GM19438 (cell line): ENCODE data around the gene ALOX15.
"Not testable (repeated sequence)": the region's sequence is repeated elsewhere in the genome, so short reads cannot be mapped to it uniquely, and the experiment has no call there.

Source experiments
- ATAC-seq: cut with Tn5 transposase; IDR thresholded peaks from one replicate; pipeline ENCODE4 v1.9.1; 2021; ENCODE audit warnings: low read depth; ENCODE audit not compliant: unreplicated experiment

The ALOX15 gene

DNA sequence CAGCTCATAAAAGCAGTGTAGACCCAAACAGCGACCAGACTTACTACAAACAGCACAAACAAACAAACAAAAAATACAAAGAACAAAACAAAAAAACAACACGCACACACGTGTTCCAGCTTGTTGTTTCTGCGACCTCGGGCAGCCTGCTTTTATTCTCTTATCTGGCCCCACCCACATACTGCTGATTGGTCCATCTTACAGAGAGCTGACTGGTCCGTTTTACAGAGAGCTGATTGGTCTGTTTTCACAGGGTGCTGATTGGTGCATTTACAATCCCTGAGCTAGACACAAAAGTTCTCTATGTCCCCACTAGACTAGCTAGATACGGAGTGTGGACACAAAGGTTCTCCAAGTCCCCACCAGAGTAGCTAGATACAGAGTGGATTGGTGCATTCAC lies 14.5 kb upstream of the ALOX15 start:
- ATAC-seq, result not testable (repeated sequence)

DNA sequence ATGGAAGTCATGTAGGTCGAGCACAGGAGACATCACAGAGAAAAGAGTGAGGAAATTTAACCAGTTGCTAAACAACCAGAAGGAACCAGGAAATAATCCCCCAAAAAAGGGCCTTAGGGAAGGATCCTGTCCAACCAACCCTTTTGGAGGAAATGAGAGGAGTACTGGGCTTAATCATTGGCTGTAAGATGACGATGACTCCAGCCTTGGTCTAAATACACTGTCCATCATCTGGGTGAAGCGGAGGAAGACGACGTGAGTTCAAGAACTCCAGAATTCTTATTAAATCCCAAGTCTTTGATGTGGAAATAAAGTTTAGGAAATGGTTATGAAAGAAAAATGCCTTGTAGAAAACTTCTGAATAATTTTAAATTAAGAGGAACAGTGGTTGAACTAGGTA lies 11.5 kb upstream of the ALOX15 start:
- ATAC-seq, result no peak

DNA sequence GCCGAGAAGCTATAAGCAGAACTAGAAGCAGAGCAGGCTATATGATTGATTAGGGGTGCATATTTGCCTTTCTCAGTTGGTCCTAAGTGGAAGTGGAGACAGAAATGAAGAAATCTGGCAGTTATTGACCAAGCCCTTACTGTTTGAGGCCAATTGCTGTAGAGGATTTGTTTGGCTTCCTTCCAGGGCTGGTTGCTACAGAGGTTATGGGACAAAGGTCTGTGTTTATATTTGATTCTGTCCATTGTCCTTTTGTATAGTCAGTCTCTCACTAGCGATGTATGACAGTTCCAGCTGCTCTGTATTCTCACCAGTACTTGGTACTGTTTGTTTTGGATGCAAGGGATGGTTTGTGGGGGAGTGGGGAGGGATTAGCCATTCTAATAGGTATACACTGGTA lies 7.3 kb upstream of the ALOX15 start:
- ATAC-seq, result no peak

DNA sequence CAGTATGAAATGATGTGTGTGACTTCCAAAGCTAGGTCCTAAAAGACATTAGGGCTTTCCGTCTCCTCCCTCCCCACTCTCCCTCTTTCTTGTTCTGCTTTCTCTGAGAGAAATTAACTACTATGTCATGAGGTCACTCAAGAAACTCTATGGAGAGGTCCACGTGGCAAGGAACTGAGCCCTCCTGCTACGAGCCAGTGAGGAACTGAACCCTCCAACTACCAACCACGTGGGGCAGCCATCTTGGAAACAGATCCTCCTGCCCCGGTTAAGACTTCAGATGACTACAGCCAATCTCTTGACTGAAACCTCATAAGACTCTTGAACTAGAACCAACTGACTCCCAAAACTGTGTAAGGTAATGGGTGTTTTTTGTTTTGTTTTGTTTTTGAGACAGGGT lies 4.2 kb upstream of the ALOX15 start:
- no peak for ATAC-seq

DNA sequence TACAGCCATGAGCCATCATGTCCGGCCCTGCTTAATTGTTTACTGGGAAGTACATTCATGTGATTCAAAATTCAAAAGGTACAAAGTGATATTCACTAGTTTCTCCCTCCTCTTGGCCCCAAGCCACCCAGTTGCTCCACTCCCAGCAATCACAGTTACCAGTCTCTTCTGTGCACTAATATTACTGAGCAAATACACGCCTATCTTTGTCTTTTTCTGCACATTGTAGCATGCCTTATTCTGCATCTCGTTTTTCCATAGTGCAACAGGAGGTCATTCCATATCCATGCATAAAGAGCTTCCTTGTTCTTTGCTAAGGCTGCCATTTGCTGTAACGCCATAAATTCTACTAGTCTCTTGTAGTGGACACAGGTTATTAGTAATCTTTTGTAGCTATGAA lies 2.2 kb upstream of the ALOX15 start:
- no peak for ATAC-seq

DNA sequence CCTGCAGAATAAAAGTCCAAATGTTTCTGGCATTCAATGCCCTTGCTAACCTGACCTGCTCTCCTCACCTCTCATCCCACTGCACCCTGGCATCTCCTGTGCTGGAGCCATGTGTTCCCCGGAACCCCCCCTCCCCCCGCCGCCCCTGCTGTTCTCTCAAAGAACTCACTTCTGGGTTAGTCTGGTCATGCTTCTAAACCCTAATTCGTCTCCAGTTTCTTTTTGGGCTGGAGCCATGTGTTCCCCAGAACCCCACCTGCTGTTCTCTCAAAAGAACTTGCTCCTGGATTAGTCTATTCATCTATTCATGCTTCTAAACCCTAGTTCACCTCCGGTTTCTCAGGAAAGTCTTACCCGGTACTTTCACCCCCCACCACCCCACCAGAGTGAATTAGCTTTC lies 808 bp upstream of the ALOX15 start:
- no peak for ATAC-seq

DNA sequence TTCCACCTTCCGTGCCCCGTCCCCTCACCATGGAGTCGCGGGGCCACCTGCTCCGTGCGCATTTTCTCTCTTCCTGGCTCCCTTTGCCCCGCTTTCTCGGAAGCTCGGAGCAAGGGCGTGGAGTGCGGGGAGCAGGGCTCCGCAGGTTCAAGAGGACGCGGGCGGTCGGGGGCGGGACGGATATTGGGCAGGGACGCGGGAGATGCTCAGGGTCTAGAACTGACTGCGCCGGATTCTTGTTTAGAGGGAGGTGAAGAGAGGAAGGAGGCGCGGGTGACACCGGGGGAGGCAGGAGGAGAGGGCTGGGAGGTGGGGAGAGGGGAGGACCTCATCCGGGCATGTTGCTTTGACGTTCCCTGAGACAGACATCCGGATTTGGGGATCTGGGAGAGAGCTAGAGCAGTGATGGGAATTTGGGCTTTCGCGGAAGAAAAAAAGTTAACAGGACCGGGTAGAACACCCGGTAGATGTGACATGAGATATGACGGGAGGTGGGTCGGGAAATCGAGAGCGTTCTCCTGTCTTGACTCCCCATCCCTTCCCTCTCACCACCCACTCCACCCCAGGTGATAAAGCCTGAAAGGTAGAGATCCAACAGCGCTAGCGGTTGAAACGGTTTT lies 799 bp downstream of the ALOX15 start:
- not testable (repeated sequence) for ATAC-seq

DNA sequence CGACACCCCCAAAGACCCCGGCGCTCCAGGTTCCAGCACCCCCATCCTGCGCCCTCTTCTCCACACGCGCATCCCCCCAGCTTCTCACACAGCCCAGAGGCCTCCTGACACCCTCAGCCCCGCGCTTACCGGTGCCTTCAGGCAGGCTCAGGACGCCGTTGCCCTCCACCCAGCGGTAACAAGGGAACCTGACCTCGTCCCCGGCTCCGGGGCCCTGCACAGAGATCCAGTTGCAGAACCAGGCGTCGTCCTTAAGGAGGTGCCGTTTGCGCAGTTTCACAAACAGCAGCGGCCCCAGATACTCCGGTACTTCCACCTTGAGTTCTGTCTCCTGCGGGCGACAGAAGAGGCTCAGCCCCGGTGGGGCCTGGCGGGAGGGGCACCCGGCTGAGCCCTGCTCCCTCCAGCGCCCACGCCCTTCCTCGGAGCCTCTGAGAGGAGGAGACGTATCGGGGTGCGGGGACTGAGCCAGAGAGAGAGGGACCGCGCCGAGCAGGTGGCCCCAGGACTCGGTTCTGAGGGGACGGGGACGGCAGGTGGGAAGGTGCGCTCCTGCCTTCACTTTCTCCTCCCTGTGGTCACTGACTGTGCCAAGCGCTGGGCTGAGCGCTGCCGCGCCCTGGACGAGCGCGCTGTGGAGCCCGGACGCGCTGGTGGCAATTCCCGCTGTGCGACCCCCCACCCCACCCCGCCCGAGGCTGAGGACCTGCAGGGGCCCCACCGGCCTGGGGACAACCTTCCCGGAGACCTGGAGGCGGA lies 2.0 kb downstream of the ALOX15 start:
- not testable (repeated sequence) for ATAC-seq

DNA sequence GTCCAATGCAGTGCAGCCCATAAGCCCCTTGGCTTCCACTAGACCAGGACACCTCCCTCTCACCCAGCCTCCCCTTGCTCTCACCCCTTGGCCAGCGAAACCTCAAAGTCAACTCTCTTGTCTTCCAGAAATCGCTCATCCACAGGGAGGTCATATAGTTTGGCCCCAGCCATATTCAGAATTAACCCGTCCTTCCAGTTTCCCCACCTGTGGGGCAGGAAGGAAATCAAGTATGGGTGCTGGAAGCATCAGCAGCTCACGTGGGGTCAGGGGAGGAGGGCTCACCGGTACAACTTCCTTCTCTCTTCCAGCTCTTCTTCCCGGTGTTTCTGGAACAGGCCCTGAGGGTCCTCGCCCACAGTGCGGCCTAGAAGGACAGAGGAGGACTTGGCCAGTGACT lies 2.7 kb downstream of the ALOX15 start:
- not testable (repeated sequence) for ATAC-seq

DNA sequence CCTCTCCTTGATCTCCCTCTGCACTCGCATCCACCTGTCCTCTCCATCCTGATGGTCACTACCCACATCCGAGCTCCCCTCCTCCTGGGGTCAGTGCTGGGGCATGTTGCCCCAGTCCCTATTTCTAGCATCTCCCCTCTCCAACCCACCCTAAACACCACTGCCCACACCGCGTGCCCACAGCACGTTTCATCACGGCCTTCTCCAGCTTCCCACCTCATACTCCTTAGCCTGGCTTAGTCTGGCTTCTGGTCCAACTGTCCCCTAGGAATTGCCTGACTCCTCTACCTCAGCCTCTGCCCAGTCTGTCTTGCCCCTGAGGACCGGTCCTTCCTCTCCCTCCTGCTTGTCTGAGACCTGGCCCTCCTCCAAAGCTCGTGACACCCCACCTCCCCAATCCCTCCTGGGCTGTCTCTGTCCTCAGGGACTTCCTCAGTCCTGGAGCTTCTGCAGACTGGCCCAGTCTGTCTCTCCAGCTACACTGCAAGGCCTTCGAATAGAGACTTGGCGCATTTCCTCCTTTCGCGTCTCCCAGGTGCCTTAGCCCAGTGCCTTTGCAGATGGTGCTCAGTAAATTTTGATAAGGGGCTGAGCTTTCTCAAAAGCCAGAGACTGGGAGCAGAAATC lies 4.9 kb downstream of the ALOX15 start:
- no peak for ATAC-seq

DNA sequence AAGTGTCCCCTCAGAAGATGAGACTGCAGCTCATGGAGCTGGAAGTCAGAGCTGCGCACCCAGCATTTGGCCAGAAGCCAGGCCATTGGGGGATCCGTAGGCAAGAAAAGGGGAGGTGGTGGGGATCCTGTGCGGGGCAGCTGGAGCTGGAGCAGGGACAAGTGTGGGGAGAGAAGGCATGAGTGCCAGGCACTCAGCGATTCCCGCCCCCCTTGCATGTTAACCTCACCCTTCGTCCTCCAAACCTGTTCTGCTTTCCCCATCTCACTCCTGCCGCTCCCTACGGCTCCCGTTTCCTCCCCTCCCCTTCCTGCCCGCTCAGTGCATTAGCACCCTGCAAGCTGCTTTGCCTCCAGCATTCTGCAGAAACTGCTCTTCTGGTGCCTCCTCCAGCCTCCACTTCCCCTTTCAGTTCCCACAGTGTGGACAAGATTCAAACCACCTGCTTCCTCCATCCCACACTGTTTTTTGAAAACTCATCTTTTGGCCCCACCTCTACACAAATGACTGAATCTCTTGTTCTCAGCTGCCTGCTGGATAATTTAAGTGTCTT lies 5.6 kb downstream of the ALOX15 start:
- ATAC-seq, result peak; percentile 75

DNA sequence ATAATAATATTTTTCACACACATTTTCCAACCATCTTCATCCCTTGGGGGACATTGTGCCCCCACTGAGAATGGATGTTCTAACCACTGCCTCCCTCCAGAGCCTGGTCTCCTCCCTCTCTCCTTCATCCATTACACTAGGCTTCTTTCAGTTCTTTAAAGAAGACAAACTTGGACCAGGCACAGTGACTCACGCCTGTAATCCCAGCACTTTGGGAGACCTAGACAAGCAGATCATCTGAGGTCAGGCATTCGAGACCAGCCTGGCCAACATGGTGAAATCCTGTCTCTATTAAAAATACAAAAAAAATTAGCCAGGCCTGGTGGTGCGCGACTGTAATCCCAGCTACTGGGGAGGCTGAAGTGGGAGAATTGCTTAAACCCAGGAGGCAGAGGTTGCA lies 6.5 kb downstream of the ALOX15 start:
- ATAC-seq, result no peak

DNA sequence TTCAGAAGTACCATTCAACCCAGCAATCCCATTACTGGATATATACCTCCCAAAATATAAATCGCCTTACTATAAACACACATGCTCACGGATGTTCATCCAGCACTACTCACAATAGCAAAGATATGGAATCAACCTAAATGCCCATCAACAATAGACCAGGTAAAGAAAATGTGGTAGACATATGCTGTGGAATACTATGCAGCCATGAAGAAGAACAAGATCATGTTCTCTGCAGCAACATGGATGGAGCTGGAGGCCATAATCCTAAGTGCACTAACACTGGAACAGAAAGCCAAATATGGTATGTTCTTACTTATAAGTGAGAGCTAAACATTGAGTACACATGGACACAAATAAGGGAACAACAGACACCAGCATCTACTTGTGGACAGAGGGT lies 7.8 kb downstream of the ALOX15 start:
- no peak for ATAC-seq

DNA sequence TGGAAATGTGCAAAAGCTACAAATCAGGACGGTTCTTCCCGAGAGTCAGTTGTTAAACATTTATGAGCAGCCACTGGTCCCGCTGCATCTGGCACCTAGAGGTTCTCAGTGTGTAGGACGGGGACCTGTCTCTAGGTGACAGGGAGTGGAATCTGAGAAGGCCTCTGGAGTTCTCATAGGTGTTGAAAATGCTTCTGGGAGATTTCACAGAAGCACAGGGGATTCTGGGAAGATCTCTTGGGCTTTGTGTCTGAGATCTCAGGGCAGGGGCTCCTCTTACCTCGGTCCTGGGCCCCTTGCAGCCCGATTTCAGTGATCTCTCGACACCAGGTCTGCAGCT lies 8.9 kb downstream of the ALOX15 start:
- no peak for ATAC-seq

DNA sequence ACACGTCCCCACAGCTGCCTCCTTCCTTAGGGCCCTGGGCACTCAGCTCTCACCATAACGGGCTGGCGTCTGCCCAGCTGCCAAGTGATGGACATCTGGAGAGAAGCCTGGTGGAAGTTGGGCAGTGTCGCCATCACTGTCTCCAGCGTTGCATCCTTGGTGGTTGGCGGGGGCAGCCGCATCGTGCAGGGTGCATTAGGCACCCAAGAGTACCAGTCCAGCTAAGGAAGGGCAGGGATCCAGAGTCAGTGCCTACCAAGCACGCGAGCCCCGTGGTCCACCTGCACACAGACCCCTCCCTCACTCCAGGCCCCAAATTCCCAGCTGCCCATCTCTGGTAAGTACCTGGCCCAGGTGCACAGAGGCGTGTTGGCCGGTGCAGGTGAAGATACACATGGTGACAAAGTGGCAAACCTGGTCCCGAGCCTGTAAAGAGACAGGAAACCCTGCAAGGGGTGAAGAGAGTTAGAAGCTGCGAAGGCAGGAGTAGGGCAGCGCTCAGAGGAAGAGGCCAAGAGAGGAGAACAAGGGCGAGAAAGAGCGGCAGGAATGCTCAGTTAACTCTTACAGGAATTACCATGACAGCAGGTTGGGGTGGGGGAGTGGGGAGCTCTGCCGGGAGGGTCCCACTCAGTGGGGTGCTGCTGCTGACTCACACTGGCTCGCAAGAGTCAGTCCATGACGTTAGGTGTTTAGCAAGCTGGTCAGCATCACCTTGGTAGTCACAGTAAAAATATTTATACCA lies 9.5 kb downstream of the ALOX15 start:
- ATAC-seq, result no peak

DNA sequence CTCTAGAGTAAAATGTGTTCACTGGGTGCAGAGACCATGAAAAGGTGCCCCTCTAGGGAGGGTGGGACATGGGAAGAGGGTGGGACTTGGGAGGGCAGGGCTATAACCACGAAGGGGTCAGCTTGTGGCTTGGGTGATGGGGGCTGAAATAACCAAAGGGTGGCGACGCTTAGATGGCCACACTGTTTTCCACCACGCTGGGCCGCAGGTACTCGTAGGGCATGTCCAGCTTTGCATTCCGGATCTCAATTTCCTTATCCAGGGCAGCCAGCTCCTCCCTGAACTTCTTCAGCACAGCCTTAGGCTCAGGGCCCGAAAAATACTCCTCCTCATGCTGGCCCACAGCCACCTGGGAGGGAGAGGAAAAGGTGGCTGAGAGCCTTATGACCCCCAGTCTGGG lies 10.0 kb downstream of the ALOX15 start:
- no peak for ATAC-seq

DNA sequence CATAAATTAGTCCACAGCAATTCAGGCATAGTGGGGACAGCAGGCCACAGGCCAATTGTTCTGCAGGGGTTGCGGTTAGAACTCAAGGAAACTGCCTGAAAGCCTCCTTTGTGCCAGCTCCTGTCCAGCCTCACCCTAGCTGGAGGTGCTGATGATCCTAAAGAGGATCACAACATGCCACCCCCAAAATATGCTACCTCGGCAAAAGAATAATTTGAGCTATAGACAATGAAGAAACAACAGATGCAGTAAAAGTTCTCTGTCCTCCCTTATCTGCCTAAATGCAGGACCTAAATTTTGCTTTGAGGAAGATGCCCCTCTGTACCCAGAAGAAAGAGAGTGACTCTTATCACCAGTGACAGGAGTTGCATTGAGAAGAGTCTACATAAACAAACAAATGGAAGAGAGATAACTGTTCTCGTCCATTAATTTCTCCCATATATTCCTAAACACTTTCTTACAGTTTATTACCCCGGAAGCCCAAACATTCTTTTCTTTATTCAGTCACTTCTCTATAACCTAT lies 14.7 kb downstream of the ALOX15 start:
- ATAC-seq, result no peak

DNA sequence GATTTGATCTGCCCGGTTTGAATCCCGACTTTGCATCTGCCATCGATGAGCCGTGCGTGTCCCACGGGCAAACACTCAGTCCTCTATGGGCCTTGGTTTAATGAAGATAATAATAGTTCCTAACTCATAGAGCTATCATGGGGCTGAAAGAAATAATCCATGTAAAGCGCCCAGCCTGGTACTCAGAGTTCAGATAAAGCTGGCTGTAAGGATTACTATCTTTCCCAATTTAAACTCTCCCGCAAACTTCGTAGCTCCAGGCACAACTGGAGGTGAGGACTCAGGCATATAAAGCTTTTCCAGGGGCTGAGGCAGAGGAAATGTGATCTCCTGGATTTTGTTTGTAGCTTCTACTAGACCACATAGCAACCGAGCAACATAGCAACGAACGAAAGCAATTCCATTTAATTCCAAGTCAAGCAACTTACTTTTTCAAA lies 16.3 kb downstream of the ALOX15 start:
- ATAC-seq, result no peak

DNA sequence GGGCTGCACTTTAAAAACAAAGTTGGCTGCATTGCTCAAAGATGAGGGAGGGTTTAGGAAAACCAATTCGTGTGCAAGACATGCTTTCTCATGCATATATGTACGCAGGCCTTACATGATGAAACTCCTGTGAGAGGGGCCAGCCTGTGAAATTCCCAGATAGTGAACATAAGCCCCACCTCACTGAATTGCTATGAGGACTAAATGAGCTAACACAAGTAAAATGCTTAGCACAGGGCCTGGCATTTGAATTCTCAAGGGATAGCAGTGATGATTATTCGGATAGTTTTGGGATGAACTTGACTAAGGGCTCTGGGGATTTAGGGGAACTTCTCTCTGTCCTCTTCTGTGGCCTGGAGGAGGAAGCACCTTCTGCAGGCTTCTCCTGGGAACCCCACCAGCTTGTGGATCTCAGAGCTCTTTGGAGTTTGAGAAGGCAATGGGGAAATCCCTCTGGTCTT lies 17.0 kb downstream of the ALOX15 start:
- ATAC-seq, result not testable (repeated sequence)

DNA sequence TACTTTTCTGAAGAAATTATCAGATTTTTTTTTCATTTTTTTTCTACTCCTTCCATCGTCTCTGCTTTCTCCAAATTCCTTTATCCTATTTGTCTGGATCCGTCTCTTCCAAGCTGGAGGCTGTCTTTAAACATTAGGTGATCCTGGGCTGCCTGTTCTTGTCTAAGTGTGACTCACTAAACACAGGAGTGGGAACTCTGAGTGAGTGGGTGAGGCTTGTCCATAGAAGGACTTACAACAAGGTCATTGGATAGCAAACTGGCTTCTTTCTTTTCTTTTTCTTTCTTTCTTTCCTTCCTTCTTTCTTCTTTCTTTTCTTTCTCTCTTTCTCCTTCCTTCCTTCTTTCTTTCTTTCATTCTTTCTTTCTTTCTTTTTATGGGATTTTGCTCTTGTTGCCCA lies 18.2 kb downstream of the ALOX15 start:
- ATAC-seq, result no peak

DNA sequence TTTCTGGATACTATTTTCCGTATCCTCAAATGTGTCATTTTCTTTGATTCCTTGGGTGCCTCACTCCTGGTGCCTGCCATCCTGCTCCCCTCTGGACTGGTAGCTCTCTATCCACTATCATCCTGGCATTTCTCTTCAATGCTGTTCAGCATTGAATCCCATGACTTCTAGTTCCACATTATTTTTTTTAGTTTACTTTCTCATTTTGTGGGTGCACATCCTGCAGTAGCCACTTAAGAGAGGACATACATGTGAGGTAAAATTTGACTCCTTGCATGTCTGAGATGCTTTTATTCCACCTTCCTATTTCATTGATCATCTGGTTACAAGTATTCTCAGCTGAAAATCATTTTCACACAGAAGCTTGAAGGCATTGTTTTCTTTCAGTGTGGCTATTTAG lies 19.1 kb downstream of the ALOX15 start:
- no peak for ATAC-seq
